ENCODE measurements around the gene PLEKHA4. TPM values are rescaled to one million over a fixed set of nuclear protein-coding genes. Genes with fewer than 3 reads are reported as not detected.
A peak's percentile ranks its signal among the peaks of the same experiment; 100 is the strongest.

PLEKHA4 gene
- total and polyA plus RNA-seq, 2 of the 13 experiments (the other 11 are each of a cell fraction or from before 2014, with no cell fraction given): 4.8 to 6.0 TPM

GRCh38 chr19:48795055-48795684 is 73.2 kb downstream of the PLEKHA4 start (continued):
- TF ChIP-seq ZIK1 (CRISPR knock-in tag; IDR thresholded peaks at IDR 0.05; ENCODE audit: borderline replicate concordance, low read depth) (no peak), REPIN1 (CRISPR knock-in tag; IDR thresholded peaks at IDR 0.05; ENCODE audit: borderline replicate concordance, low read depth) (no peak; the same call in 1 of the 2 replicates), SYNCRIP (IDR thresholded peaks at IDR 0.05; ENCODE audit: insufficient read depth, low read depth, low read length) (no peak), ZNF883 (CRISPR knock-in tag; IDR thresholded peaks at IDR 0.05; ENCODE audit: not compliant biosample characterization) (no peak), ADNP (CRISPR knock-in tag; IDR thresholded peaks at IDR 0.05) (0 out of 2 replicates have a peak, but pooled peaks have one; percentile 44), XBP1 (CRISPR knock-in tag; IDR thresholded peaks at IDR 0.05) (no peak), SOX6 (IDR thresholded peaks at IDR 0.05) (no peak), SOX6 (CRISPR knock-in tag; IDR thresholded peaks at IDR 0.05) (peak; percentile 50; the same call in 1 of the 2 replicates), ZNF607 (CRISPR knock-in tag; IDR thresholded peaks at IDR 0.05; ENCODE audit: borderline replicate concordance) (no peak), ZNF180 (CRISPR knock-in tag; IDR thresholded peaks at IDR 0.05; ENCODE audit: borderline replicate concordance, low read depth) (no peak), ZNF891 (CRISPR knock-in tag; IDR thresholded peaks at IDR 0.05) (peak; percentile 59; the same call in 1 of the 2 replicates), CREM (IDR thresholded peaks at IDR 0.05) (peak; percentile 97), CREM (CRISPR knock-in tag; IDR thresholded peaks at IDR 0.05) (no peak), ZNF367 (CRISPR knock-in tag; IDR thresholded peaks at IDR 0.05; ENCODE audit: borderline replicate concordance) (no peak)
- TF ChIP-seq, protein P1, sequence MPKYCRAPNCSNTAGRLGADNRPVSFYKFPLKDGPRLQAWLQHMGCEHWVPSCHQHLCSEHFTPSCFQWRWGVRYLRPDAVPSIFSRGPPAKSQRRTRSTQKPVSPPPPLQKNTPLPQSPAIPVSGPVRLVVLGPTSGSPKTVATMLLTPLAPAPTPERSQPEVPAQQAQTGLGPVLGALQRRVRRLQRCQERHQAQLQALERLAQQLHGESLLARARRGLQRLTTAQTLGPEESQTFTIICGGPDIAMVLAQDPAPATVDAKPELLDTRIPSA (CRISPR knock-in tag; IDR thresholded peaks at IDR 0.05; ENCODE audit: borderline replicate concordance): no peak
- TF ChIP-seq, protein P2, sequence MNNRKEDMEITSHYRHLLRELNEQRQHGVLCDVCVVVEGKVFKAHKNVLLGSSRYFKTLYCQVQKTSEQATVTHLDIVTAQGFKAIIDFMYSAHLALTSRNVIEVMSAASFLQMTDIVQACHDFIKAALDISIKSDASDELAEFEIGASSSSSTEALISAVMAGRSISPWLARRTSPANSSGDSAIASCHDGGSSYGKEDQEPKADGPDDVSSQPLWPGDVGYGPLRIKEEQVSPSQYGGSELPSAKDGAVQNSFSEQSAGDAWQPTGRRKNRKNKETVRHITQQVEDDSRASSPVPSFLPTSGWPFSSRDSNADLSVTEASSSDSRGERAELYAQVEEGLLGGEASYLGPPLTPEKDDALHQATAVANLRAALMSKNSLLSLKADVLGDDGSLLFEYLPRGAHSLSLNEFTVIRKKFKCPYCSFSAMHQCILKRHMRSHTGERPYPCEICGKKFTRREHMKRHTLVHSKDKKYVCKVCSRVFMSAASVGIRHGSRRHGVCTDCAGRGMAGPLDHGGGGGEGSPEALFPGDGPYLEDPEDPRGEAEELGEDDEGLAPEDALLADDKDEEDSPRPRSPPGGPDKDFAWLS (CRISPR knock-in tag; IDR thresholded peaks at IDR 0.05; ENCODE audit: borderline replicate concordance): 0 out of 2 replicates have a peak, but pooled peaks have one; percentile 33
- TF ChIP-seq, protein P3, sequence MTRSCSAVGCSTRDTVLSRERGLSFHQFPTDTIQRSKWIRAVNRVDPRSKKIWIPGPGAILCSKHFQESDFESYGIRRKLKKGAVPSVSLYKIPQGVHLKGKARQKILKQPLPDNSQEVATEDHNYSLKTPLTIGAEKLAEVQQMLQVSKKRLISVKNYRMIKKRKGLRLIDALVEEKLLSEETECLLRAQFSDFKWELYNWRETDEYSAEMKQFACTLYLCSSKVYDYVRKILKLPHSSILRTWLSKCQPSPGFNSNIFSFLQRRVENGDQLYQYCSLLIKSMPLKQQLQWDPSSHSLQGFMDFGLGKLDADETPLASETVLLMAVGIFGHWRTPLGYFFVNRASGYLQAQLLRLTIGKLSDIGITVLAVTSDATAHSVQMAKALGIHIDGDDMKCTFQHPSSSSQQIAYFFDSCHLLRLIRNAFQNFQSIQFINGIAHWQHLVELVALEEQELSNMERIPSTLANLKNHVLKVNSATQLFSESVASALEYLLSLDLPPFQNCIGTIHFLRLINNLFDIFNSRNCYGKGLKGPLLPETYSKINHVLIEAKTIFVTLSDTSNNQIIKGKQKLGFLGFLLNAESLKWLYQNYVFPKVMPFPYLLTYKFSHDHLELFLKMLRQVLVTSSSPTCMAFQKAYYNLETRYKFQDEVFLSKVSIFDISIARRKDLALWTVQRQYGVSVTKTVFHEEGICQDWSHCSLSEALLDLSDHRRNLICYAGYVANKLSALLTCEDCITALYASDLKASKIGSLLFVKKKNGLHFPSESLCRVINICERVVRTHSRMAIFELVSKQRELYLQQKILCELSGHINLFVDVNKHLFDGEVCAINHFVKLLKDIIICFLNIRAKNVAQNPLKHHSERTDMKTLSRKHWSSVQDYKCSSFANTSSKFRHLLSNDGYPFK (CRISPR knock-in tag; IDR thresholded peaks at IDR 0.05; ENCODE audit: borderline replicate concordance): no peak
- TF ChIP-seq, protein P4, sequence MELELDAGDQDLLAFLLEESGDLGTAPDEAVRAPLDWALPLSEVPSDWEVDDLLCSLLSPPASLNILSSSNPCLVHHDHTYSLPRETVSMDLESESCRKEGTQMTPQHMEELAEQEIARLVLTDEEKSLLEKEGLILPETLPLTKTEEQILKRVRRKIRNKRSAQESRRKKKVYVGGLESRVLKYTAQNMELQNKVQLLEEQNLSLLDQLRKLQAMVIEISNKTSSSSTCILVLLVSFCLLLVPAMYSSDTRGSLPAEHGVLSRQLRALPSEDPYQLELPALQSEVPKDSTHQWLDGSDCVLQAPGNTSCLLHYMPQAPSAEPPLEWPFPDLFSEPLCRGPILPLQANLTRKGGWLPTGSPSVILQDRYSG (CRISPR knock-in tag; IDR thresholded peaks at IDR 0.05): no peak
- TF ChIP-seq, protein P5, sequence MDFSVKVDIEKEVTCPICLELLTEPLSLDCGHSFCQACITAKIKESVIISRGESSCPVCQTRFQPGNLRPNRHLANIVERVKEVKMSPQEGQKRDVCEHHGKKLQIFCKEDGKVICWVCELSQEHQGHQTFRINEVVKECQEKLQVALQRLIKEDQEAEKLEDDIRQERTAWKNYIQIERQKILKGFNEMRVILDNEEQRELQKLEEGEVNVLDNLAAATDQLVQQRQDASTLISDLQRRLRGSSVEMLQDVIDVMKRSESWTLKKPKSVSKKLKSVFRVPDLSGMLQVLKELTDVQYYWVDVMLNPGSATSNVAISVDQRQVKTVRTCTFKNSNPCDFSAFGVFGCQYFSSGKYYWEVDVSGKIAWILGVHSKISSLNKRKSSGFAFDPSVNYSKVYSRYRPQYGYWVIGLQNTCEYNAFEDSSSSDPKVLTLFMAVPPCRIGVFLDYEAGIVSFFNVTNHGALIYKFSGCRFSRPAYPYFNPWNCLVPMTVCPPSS (IDR thresholded peaks at IDR 0.05): no peak
